HFFc6 (cell line): ENCODE data around the gene FAM131C. TPM values are rescaled to one million over a fixed set of nuclear protein-coding genes. Genes with fewer than 3 reads are reported as not detected.

ENCODE experiments used
- DNase-seq: peaks from one replicate; pipeline ENCODE4 v3.0.0-alpha.2; 2018
- H3K27ac Mint-ChIP-seq: 2 replicates; pipeline ENCODE4 v1.8.0; 2020; ENCODE audit warnings: mild to moderate bottlenecking, mixed read lengths
- H3K27me3 Mint-ChIP-seq: 2 replicates; pipeline ENCODE4 v1.8.0; 2021; ENCODE audit warnings: mild to moderate bottlenecking, moderate library complexity, mixed read lengths; ENCODE audit not compliant: insufficient read depth
- H3K36me3 Mint-ChIP-seq: 2 replicates; pipeline ENCODE4 v1.8.0; 2021; ENCODE audit warnings: low read depth, mixed read lengths
- H3K4me1 Mint-ChIP-seq: 2 replicates; pipeline ENCODE4 v1.8.0; 2020; ENCODE audit warnings: low read depth, mixed read lengths
- H3K4me3 Mint-ChIP-seq: 2 replicates; pipeline ENCODE4 v1.8.0; 2020; ENCODE audit warnings: mild to moderate bottlenecking, moderate library complexity, mixed read lengths
- H3K9me3 Mint-ChIP-seq: 2 replicates; pipeline ENCODE4 v1.8.0; 2020; ENCODE audit warnings: mild to moderate bottlenecking, mixed read lengths
- total RNA-seq, 6 experiments: library from RNA; stranded (reverse); fragmentation: NEBNext Ultra II Directional; extraction: Animal tissue kit (Norgen Biotek cat#: 25700); gene quantifications; 2 replicates in 1 of 6; 3 replicates in 5 of 6; pipeline ENCODE4 v1.2.3, GENCODE V29; 2021
- TF ChIP-seq, protein P1 (sequence below): fragments of 200-600 bp; sonication (generic); IDR thresholded peaks from 2 replicates; pipeline ENCODE4 v1.5.0; 2021; ENCODE audit warnings: antibody characterized with exemption, mild to moderate bottlenecking

FAM131C gene
- total RNA-seq, 6 experiments from 2014 or later = 0.26 to 1.3 (median 0.74) TPM

GRCh38 chr1:16099412-16099811 lies 26.0 kb upstream of the FAM131C start:
- no peak overlapping the region for H3K4me3 Mint-ChIP-seq
- TF ChIP-seq, protein P1, sequence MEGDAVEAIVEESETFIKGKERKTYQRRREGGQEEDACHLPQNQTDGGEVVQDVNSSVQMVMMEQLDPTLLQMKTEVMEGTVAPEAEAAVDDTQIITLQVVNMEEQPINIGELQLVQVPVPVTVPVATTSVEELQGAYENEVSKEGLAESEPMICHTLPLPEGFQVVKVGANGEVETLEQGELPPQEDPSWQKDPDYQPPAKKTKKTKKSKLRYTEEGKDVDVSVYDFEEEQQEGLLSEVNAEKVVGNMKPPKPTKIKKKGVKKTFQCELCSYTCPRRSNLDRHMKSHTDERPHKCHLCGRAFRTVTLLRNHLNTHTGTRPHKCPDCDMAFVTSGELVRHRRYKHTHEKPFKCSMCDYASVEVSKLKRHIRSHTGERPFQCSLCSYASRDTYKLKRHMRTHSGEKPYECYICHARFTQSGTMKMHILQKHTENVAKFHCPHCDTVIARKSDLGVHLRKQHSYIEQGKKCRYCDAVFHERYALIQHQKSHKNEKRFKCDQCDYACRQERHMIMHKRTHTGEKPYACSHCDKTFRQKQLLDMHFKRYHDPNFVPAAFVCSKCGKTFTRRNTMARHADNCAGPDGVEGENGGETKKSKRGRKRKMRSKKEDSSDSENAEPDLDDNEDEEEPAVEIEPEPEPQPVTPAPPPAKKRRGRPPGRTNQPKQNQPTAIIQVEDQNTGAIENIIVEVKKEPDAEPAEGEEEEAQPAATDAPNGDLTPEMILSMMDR = no peak
- no peak for DNase-seq
- no peak overlapping the region for H3K27ac Mint-ChIP-seq
- H3K36me3 Mint-ChIP-seq = 0 out of 2 replicates have a peak, but pooled peaks cover 4% of the 10 kb centered on the region
- H3K9me3 Mint-ChIP-seq = peaks cover 11% of the 10 kb centered on the region
- peaks cover 13% of the 10 kb centered on the region for H3K4me1 Mint-ChIP-seq
- peaks cover 19% of the 10 kb centered on the region for H3K27me3 Mint-ChIP-seq

GRCh38 chr1:16095447-16095846 lies 22.0 kb upstream of the FAM131C start:
- H3K36me3 Mint-ChIP-seq = no peaks in the 10 kb centered on the region
- H3K27ac Mint-ChIP-seq = no peak overlapping the region
- H3K9me3 Mint-ChIP-seq = peaks cover 4% of the 10 kb centered on the region; the same call in 1 of the 2 replicates
- no peak for DNase-seq
- peaks cover 7% of the 10 kb centered on the region for H3K27me3 Mint-ChIP-seq
- TF ChIP-seq, protein P1 = no peak
- peaks cover 19% of the 10 kb centered on the region for H3K4me1 Mint-ChIP-seq
- no peak overlapping the region for H3K4me3 Mint-ChIP-seq

DNA sequence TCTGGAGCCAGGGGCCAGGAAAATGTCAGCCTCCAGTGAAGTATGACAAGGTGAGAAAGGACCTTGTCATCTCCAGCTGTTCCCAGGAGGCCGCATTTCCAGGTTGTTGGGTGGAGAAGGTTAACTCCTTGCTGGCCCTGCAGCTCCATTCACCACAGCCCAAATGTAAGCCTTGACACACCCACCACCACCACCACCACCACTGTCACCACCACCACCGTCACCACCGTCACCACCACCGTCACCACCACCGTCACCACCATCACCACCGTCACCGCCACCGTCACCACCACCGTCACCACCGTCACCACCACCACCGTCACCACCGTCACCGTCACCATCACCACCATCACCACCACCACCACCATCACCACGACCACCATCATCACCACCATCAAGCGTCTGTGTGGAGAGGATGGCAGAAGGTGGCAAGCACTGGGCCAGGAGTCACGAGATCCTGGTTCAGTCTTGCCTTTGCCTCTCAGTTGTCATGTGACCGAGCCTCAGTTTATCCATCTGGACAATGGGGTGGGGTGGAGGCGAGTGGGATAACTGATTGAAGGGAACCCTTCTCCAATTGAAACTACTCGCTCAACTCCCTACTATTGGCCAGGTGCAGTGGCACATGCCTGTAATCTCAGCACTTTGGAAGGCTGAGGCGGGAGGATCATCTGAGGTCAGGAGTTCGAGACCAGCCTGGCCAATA lies 21.2 kb upstream of the FAM131C start:
- no peak overlapping the region for H3K27ac Mint-ChIP-seq

DNA sequence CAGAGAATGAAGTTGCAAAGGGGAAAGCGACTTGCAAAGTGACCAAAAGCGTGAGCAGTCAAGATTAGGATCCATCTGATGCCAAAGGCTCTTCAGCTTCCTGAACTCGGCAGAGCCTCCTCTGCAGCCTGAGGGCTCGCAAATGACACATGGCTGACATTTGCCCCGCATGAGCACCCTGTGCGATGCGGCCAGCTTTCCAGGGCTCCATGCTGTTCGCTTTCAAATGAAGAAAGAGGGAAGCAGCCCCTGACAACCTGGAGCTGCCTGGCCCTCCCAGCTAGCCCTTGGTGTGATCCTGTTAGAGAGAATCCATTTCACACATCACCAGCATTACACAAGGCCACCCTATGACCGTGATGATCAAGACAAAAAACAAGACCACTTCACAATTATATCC lies 20.2 kb upstream of the FAM131C start:
- Mint-ChIP-seq H3K9me3 (no peaks in the 10 kb centered on the region), H3K4me1 (peaks cover 36% of the 10 kb centered on the region), H3K4me3 (no peak overlapping the region), H3K27ac (no peak overlapping the region), H3K27me3 (peaks cover 7% of the 10 kb centered on the region), H3K36me3 (no peaks in the 10 kb centered on the region)
- TF ChIP-seq, protein P1 = no peak
- no peak for DNase-seq

More for the DNA sequence above, 21.2 kb upstream of the FAM131C start:
- peaks cover 7% of the 10 kb centered on the region for H3K27me3 Mint-ChIP-seq
- TF ChIP-seq, protein P1 = no peak
- peaks cover 26% of the 10 kb centered on the region for H3K4me1 Mint-ChIP-seq
- no peaks in the 10 kb centered on the region for H3K36me3 Mint-ChIP-seq
- no peaks in the 10 kb centered on the region for H3K9me3 Mint-ChIP-seq
- DNase-seq = no peak
- H3K4me3 Mint-ChIP-seq = no peak overlapping the region

- Mint-ChIP-seq H3K4me1 (peaks cover 36% of the 10 kb centered on the region), H3K4me3 (no peak overlapping the region), H3K27ac (no peak overlapping the region), H3K36me3 (no peaks in the 10 kb centered on the region), H3K27me3 (peaks cover 7% of the 10 kb centered on the region), H3K9me3 (no peaks in the 10 kb centered on the region)
- TF ChIP-seq, protein P1 = no peak
- DNase-seq = no peak
Observed at GRCh38 chr1:16092923-16093511, 19.6 kb upstream of the FAM131C start.
